GM19193 (cell line): Measurements from ENCODE around the gene SLC7A5.

Experiments used
- POLR2A ChIP-seq: IDR thresholded peaks from 4 replicates; pipeline ENCODE4 v1.6.1; 2011; ENCODE audit not compliant: insufficient read depth, insufficient read length; ENCODE audit errors: extremely low read depth

The SLC7A5 gene

GRCh38 chr16:87801679-87802259, 67.5 kb downstream of the SLC7A5 start:
- no peak for TF ChIP-seq POLR2A

GRCh38 chr16:87800497-87800896, 68.8 kb downstream of the SLC7A5 start:
- no peak for TF ChIP-seq POLR2A

GRCh38 chr16:87795336-87795735, 74.0 kb downstream of the SLC7A5 start:
- no peak for TF ChIP-seq POLR2A

- TF ChIP-seq POLR2A: no peak
Measured at GRCh38 chr16:87794485-87795078, 74.7 kb downstream of the SLC7A5 start.

GRCh38 chr16:87792205-87792565, 77.1 kb downstream of the SLC7A5 start:
- no peak for TF ChIP-seq POLR2A

- TF ChIP-seq POLR2A: no peak
Measured at GRCh38 chr16:87791295-87792204, 77.8 kb downstream of the SLC7A5 start.

GRCh38 chr16:87790292-87791100, 78.8 kb downstream of the SLC7A5 start:
- TF ChIP-seq POLR2A: no peak

- no peak for TF ChIP-seq POLR2A
Measured at GRCh38 chr16:87789437-87790291, 79.6 kb downstream of the SLC7A5 start.

- TF ChIP-seq POLR2A: no peak
Measured at GRCh38 chr16:87784812-87785211, 84.5 kb downstream of the SLC7A5 start.

GRCh38 chr16:87782033-87782432, 87.3 kb downstream of the SLC7A5 start:
- TF ChIP-seq POLR2A: no peak

- TF ChIP-seq POLR2A: no peak
Measured at GRCh38 chr16:87780385-87780989, 88.8 kb downstream of the SLC7A5 start.
